Suprapubic skin (tissue), 3 donors: ENCODE data around the gene XXYLT1.

Experiments
- EP300 ChIP-seq: sonication (generic); formaldehyde crosslinking; IDR thresholded peaks from one replicate; pipeline ENCODE4 v1.6.1; 2017; ENCODE audit warnings: antibody characterized with exemption
- TF ChIP-seq, protein P1 (sequence below), 2 donors: fragments of 200-600 bp in 1 of 2; fragments of 450-650 bp in 1 of 2; sonication (generic) in 1 of 2; IDR thresholded peaks; one replicate each; pipeline ENCODE4 v1.5.1; 2016 to 2019; ENCODE audit warnings: antibody characterized with exemption in 2 of 2, mild to moderate bottlenecking in 1 of 2, moderate library complexity in 1 of 2

DNA sequence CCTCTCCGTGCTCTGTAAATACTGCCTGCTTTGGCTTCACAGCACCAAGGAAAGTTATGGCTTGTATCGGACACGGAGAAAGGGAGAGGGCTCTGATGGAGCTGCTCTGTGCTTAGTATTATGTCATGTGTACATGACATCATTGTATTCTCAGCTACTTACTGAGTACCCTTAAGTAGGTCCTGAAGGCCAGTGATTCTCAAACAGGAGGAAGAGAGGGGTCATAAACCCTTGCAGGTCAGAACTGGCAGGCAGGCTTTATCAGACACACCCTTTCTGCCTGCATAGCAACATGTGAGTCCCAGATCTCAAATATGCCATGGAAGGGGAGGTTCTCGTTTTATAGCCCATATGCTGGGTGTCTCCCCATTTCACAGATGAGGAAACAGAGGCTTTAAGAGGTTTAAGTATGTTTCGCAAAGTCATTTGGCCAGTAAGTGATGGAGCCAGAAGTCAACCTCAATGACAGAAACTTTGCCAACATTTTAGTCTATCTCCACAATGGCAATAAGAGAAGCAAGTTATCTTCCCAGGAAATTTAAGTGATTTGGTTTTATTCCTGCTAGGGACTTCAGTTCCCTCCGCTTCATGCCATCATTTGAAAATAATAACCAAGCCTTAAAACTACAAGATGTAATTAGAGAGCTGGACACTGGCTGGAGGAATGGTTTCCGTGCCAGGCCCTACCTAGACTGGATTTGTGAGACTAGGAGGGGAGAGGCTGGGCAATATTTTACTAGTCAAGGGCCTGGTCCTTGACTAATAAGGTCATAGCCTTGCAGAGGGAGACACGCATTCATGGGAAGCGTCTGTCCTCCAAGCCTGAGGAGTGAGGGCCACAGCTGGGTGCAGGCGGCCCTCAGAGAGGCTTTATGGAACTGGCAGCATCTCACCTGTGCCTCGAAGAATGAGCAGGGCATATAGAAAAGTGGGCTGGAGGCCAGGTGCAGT is 133.0 kb downstream of the XXYLT1 start:
- TF ChIP-seq EP300 = no peak
- TF ChIP-seq, protein P1, sequence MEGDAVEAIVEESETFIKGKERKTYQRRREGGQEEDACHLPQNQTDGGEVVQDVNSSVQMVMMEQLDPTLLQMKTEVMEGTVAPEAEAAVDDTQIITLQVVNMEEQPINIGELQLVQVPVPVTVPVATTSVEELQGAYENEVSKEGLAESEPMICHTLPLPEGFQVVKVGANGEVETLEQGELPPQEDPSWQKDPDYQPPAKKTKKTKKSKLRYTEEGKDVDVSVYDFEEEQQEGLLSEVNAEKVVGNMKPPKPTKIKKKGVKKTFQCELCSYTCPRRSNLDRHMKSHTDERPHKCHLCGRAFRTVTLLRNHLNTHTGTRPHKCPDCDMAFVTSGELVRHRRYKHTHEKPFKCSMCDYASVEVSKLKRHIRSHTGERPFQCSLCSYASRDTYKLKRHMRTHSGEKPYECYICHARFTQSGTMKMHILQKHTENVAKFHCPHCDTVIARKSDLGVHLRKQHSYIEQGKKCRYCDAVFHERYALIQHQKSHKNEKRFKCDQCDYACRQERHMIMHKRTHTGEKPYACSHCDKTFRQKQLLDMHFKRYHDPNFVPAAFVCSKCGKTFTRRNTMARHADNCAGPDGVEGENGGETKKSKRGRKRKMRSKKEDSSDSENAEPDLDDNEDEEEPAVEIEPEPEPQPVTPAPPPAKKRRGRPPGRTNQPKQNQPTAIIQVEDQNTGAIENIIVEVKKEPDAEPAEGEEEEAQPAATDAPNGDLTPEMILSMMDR (IDR thresholded peaks at IDR 0.05) = no peak
